Type B pancreatic cell (in vitro differentiated cells): ENCODE measurements around the gene CDH1. TPM values are rescaled to one million over a fixed set of nuclear protein-coding genes. Genes with fewer than 3 reads are reported as not detected.

Experiments used
- DNase-seq: peaks from one replicate; pipeline ENCODE4 v3.0.0; 2021; ENCODE audit warnings: mixed read lengths; ENCODE audit not compliant: unreplicated experiment; ENCODE audit errors: extremely low spot score
- H3K27ac Mint-ChIP-seq: 2 replicates; pipeline ENCODE4 v1.8.0; 2021; ENCODE audit warnings: mild to moderate bottlenecking, mixed read lengths
- H3K27me3 Mint-ChIP-seq: 2 replicates; pipeline ENCODE4 v1.8.0; 2021; ENCODE audit warnings: mixed read lengths
- H3K36me3 Mint-ChIP-seq: 2 replicates; pipeline ENCODE4 v1.8.0; 2021; ENCODE audit warnings: mixed read lengths
- H3K4me1 Mint-ChIP-seq: one replicate; pipeline ENCODE4 v1.8.0; 2021; ENCODE audit warnings: mixed read lengths; ENCODE audit not compliant: unreplicated experiment
- H3K4me3 Mint-ChIP-seq: 2 replicates; pipeline ENCODE4 v1.8.0; 2021; ENCODE audit warnings: mild to moderate bottlenecking, mixed read lengths
- H3K9me3 Mint-ChIP-seq: 2 replicates; pipeline ENCODE4 v1.8.0; 2021; ENCODE audit warnings: mixed read lengths
- CTCF ChIP-seq: fragments of 200-600 bp; sonication (generic); conservative IDR thresholded peaks from 2 replicates; pipeline ENCODE4 v1.5.0; 2021; ENCODE audit warnings: antibody characterized with exemption, mild to moderate bottlenecking
- total RNA-seq: library from RNA; stranded (reverse); gene quantifications from 2 replicates; pipeline ENCODE4 v1.2.1, GENCODE V29; 2021; ENCODE audit warnings: low replicate concordance

Gene CDH1
- total RNA-seq, 1 donor from 2014 or later, result 190 TPM

DNA sequence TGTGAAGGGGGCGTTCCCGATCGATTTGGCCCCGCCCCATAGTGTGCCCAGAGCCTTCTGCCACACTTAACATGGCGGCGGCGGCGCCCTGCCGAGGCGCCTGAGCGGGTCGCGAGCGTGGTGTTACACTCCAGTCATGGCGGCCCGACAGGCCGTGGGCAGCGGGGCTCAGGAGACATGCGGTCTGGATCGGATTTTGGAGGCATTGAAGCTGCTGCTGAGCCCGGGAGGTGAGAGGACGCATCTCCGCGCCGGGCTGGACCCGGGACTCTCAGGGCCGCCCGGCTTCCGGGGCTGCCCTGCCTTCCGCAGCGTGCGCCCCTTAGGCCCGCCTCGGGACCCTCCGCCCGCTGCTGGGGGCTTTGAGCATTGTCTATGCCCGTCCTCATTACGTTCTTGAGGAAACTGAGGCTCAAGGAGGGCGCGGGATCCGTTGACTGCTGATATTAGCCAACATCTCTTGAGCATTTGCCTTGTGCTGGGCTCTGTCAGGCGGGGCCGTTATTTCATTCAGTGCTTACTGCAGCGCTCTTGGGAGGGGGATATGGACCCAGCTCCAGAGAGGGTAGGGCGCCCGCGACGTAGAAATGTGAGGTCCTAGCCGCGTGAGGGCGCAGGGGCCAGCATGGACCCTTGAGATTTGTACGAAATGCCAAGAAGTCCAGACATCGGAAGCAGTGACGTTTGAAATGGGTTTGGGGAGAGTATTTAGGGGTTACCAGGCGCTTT is 106.6 kb downstream of the CDH1 start, which contains the start of gene TANGO6:
TANGO6 (plus strand) TSS at position 50 of the 729 bp plus-strand sequence; CDS start at position 137, 87 bp downstream.
- Mint-ChIP-seq H3K27me3 (no peaks in the 10 kb centered on the region), H3K4me1 (peaks cover 14% of the 10 kb centered on the region), H3K27ac (peak within 1 kb of the TSS; percentile 75), H3K9me3 (no peaks in the 10 kb centered on the region), H3K36me3 (no peaks in the 10 kb centered on the region), H3K4me3 (peak within 1 kb of the TSS; percentile 86)
- peak; percentile 71 for TF ChIP-seq CTCF
- peak; percentile 87 for DNase-seq

DNA sequence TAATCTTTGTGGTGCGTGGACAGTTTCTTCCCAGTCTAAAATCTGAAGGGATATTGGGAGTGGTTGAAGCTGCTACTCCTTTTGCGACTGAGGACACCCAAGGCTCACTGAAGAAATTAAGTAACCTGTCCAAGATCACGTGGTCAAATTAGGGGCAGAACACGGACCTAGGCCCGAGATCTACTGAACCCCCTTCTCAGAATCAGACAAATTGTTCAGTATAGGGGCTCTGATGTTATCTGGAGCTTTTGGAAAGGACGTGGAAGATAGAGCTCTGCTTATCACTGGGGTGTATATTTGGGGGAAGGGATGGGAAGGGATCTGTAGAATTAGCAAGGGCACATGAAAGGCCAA is 107.1 kb downstream of the CDH1 start:
- no peak for DNase-seq
- H3K4me3 Mint-ChIP-seq, result peak overlapping the region; percentile 86
- no peaks in the 10 kb centered on the region for H3K36me3 Mint-ChIP-seq
- H3K27me3 Mint-ChIP-seq, result no peaks in the 10 kb centered on the region
- peak overlapping the region; percentile 75 for H3K27ac Mint-ChIP-seq
- no peak for TF ChIP-seq CTCF
- peaks cover 14% of the 10 kb centered on the region for H3K4me1 Mint-ChIP-seq
- no peaks in the 10 kb centered on the region for H3K9me3 Mint-ChIP-seq

GRCh38 chr16:68848786-68849185 is 111.7 kb downstream of the CDH1 start:
- Mint-ChIP-seq H3K4me1 (peaks cover 12% of the 10 kb centered on the region), H3K9me3 (no peaks in the 10 kb centered on the region), H3K36me3 (no peaks in the 10 kb centered on the region), H3K27ac (no peak overlapping the region), H3K27me3 (no peaks in the 10 kb centered on the region), H3K4me3 (no peak overlapping the region)
- no peak for TF ChIP-seq CTCF
- DNase-seq, result peak; percentile 7

DNA sequence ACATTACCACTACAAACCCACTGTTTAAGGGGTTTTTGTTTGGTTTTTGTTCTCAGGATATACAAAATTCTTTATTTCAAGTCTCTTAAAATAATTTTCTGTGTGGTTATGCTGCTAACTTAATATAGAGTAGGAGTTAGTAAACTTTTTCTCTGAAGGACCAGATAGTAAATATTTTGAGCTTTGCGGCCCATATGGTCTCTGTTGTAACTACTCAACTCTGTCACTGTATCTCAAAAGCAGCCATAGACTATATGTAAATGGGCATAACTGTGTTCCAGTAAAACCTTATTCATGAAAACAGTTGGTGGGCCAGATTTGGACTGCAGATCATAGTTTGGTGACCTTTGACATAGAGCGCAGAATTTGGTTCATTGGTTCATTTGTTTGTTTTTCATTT is 113.4 kb downstream of the CDH1 start:
- H3K9me3 Mint-ChIP-seq, result no peaks in the 10 kb centered on the region
- no peak overlapping the region for H3K4me3 Mint-ChIP-seq
- TF ChIP-seq CTCF, result no peak
- DNase-seq, result no peak
- H3K4me1 Mint-ChIP-seq, result peaks cover 3% of the 10 kb centered on the region
- H3K36me3 Mint-ChIP-seq, result no peaks in the 10 kb centered on the region
- no peaks in the 10 kb centered on the region for H3K27me3 Mint-ChIP-seq
- no peak overlapping the region for H3K27ac Mint-ChIP-seq

- Mint-ChIP-seq H3K9me3 (no peaks in the 10 kb centered on the region), H3K4me3 (no peak overlapping the region), H3K4me1 (peaks cover 3% of the 10 kb centered on the region), H3K27me3 (no peaks in the 10 kb centered on the region), H3K27ac (no peak overlapping the region), H3K36me3 (no peaks in the 10 kb centered on the region)
- no peak for TF ChIP-seq CTCF
- DNase-seq, result no peak
Measured at GRCh38 chr16:68851601-68852000, 114.5 kb downstream of the CDH1 start.
